OCI-LY7 (cell line): ENCODE results near the gene GIT2. TPM values are rescaled to one million over a fixed set of nuclear protein-coding genes. Genes with fewer than 3 reads are reported as not detected.

Experiments
- BruUV-seq: library from RNA; stranded (reverse); fragments of 400-500 nt; replicated peaks from 2 replicates; lab custom pipeline; 2021; lab: Mats Ljungman, UMichigan
- CTCF ChIA-PET: fragments of 300-600 bp; sonication (Branson Sonifier 250); formaldehyde crosslinking; loops from one replicate; lab custom pipeline; 2022; ENCODE audit warnings: antibody characterized with exemption; ENCODE audit not compliant: unreplicated experiment; lab: Charles Lee
- POLR2A ChIA-PET: fragments of 300-600 bp; sonication (Branson Sonifier 250); formaldehyde crosslinking; loops from one replicate; lab custom pipeline; 2022; ENCODE audit warnings: antibody characterized with exemption; lab: Charles Lee
- DNase-seq: peaks from one replicate; pipeline ENCODE4 v3.0.0-alpha.2; 2015; ENCODE audit warnings: low spot score
- H2AFZ ChIP-seq: fragments of 200-600 bp; sonication (generic), shearing (Covaris generic); 2 replicates; pipeline ENCODE4 v1.6.1; 2014; ENCODE audit warnings: mild to moderate bottlenecking, antibody characterized with exemption, low read length, moderate library complexity
- H3K27ac ChIP-seq: fragments of 200-600 bp; sonication (generic); 2 replicates; pipeline ENCODE4 v1.5.1; 2014; ENCODE audit warnings: mixed run types, low read depth, mild to moderate bottlenecking, moderate library complexity, low read length, inconsistent platforms; ENCODE audit not compliant: poor library complexity, severe bottlenecking
- H3K36me3 ChIP-seq: fragments of 200-600 bp; sonication (generic); 2 replicates; pipeline ENCODE4 v1.6.1; 2014; ENCODE audit warnings: mild to moderate bottlenecking, antibody characterized with exemption, low read length, moderate library complexity, mixed read lengths; ENCODE audit not compliant: insufficient read depth
- H3K4me1 ChIP-seq: fragments of 200-600 bp; sonication (generic); 2 replicates; pipeline ENCODE4 v1.5.1; 2014; ENCODE audit warnings: mild to moderate bottlenecking, low read length; ENCODE audit not compliant: insufficient read depth, poor library complexity, severe bottlenecking
- H3K4me2 ChIP-seq: fragments of 200-600 bp; sonication (generic); 2 replicates; pipeline ENCODE4 v1.6.1; 2014; ENCODE audit warnings: mild to moderate bottlenecking, low read length
- H3K4me3 ChIP-seq: fragments of 200-600 bp; sonication (generic); 2 replicates; pipeline ENCODE4 v1.5.1; 2014; ENCODE audit warnings: mild to moderate bottlenecking, low read depth, low read length; ENCODE audit not compliant: poor library complexity, severe bottlenecking
- H3K79me2 ChIP-seq: fragments of 200-600 bp; sonication (generic); 2 replicates; pipeline ENCODE4 v1.6.1; 2016; ENCODE audit warnings: low read depth, mild to moderate bottlenecking, low read length, moderate library complexity, mixed read lengths; ENCODE audit not compliant: insufficient read depth
- H3K9me2 ChIP-seq: fragments of 200-600 bp; sonication (generic); 2 replicates; pipeline ENCODE4 v1.6.1; 2016; ENCODE audit warnings: mild to moderate bottlenecking, low read length, mixed read lengths; ENCODE audit not compliant: insufficient read depth
- H3K9me3 ChIP-seq: fragments of 200-600 bp; sonication (generic); 2 replicates; pipeline ENCODE4 v1.6.1; 2014; ENCODE audit warnings: mild to moderate bottlenecking, mixed run types, low read length, mixed read lengths
- H4K20me1 ChIP-seq: fragments of 200-600 bp; sonication (generic); 2 replicates; pipeline ENCODE4 v1.6.1; 2014; ENCODE audit warnings: mild to moderate bottlenecking, antibody characterized with exemption, low read length, moderate library complexity, mixed read lengths; ENCODE audit not compliant: insufficient read depth
- EZH2phosphoT487 ChIP-seq: fragments of 200-600 bp; sonication (generic); IDR thresholded peaks from 2 replicates; pipeline ENCODE4 v1.6.1; 2018; ENCODE audit warnings: low read depth, borderline replicate concordance, mild to moderate bottlenecking, mixed run types, antibody characterized with exemption, low read length, moderate library complexity, mixed read lengths
- intact Hi-C: fragments of 100-400 bp; cut with micrococcal nuclease; formaldehyde crosslinking; loops from one replicate; pipeline ENCODE4 v1.10.0; 2022; ENCODE audit not compliant: unreplicated experiment
- total RNA-seq, 2 experiments: library from RNA; depleted of rRNA in 1 of 2; stranded (reverse); fragments of >200 nt in 1 of 2; shearing (Covaris generic) in 1 of 2; gene quantifications; 2 replicates each; pipeline ENCODE4 v1.2.3, GENCODE V29; 2014 to 2022
- TF ChIP-seq, protein P1 (sequence below): fragments of 200-600 bp; sonication (generic); conservative IDR thresholded peaks from 2 replicates; pipeline ENCODE4 v1.5.1; 2014; ENCODE audit warnings: mild to moderate bottlenecking, antibody characterized with exemption, low read length, moderate library complexity, mixed read lengths

Gene GIT2
- total RNA-seq, 2 experiments from 2014 or later: 57.1 to 123 TPM

DNA sequence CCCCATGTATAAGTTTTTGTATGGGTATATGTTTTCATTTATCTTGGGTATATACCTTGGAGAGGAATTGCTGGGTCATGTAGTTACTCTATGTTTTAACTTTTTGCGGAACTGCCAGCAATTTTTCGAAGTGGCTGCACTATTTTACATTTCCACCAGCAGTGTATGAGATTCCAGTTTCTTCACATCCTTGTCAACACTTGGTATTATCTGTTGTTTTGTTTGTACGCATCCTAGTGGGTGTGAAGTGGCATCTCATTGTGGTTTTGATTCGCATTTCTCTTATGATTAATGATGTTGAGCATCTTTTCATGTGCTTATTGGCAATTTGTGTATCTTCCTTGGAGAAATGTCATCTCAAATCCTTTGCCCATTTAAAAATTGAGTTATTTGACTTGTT is 9.9 kb upstream of the GIT2 start:
- intact Hi-C loops: no loop called here
- Histone ChIP-seq H4K20me1 (no peaks in the 10 kb centered on the region), H3K27ac (peak overlapping the region; percentile 92), H3K9me2 (no peaks in the 10 kb centered on the region), H3K36me3 (peaks cover 65% of the 10 kb centered on the region), H2AFZ (no peak overlapping the region), H3K79me2 (peaks cover 100% of the 10 kb centered on the region), H3K4me3 (peak overlapping the region; percentile 96), H3K4me1 (peaks cover 98% of the 10 kb centered on the region), H3K9me3 (peaks cover 20% of the 10 kb centered on the region; the same call in 1 of the 2 replicates), H3K4me2 (0 out of 2 replicates have a peak overlapping the region, but pooled peaks have one; percentile 91)
- DNase-seq: no peak
- POLR2A ChIA-PET: interaction anchor here (1.9 kb wide), 1 partner anchor 10 kb away, joined by 4 read pairs; the partner anchor contains the start of gene GIT2
- CTCF ChIA-PET: no interaction called here
- TF ChIP-seq, protein P1, sequence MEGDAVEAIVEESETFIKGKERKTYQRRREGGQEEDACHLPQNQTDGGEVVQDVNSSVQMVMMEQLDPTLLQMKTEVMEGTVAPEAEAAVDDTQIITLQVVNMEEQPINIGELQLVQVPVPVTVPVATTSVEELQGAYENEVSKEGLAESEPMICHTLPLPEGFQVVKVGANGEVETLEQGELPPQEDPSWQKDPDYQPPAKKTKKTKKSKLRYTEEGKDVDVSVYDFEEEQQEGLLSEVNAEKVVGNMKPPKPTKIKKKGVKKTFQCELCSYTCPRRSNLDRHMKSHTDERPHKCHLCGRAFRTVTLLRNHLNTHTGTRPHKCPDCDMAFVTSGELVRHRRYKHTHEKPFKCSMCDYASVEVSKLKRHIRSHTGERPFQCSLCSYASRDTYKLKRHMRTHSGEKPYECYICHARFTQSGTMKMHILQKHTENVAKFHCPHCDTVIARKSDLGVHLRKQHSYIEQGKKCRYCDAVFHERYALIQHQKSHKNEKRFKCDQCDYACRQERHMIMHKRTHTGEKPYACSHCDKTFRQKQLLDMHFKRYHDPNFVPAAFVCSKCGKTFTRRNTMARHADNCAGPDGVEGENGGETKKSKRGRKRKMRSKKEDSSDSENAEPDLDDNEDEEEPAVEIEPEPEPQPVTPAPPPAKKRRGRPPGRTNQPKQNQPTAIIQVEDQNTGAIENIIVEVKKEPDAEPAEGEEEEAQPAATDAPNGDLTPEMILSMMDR: no peak
- no peak for TF ChIP-seq EZH2phosphoT487
- BruUV-seq: no TSS peak

DNA sequence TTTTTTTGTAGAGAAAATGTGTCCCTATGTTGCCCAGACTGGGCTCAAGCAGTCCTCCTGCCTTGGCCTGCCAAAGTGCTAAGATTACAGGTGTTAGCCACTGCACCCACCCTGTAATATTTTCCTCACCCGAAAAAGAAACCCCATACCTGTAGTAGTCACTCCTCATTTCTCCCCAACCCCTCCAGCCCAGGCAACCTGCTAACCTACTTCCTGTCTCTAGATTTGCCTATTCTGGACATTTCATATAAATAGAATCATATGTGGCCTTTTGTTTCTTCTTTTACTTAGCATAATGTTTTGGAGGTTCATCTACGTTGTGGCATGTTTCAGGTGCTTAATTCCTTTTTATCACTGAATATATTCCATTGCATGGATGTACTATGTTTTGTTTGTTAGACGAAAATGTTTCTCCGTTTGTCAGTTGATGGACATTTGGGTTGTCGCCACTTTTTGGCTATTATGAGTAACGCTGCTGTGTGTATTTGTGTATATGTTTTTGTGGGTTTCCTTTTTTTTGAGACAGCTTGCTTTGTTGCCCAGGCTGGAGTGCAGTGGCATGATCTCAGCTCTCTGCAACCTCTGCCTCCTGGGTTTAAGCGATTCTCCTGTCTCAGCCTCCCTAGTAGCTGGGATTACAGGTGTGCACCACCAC is 9.3 kb upstream of the GIT2 start:
- Histone ChIP-seq H3K9me2 (no peaks in the 10 kb centered on the region), H3K36me3 (peaks cover 65% of the 10 kb centered on the region), H3K4me3 (peak overlapping the region; percentile 96), H3K4me1 (peaks cover 94% of the 10 kb centered on the region), H3K27ac (peak overlapping the region; percentile 92), H3K9me3 (peaks cover 20% of the 10 kb centered on the region; the same call in 1 of the 2 replicates), H2AFZ (no peak overlapping the region), H3K4me2 (peak overlapping the region; percentile 91), H4K20me1 (no peaks in the 10 kb centered on the region), H3K79me2 (peaks cover 100% of the 10 kb centered on the region)
- peak; percentile 66 for DNase-seq
- ChIA-PET POLR2A (interaction anchor here (0.6 to 1.9 kb wide), 5 partner anchors 8 to 139 kb away, joined by 3 to 14 read pairs (median 8); partner anchors contain the start of gene GIT2), CTCF (no interaction called here)
- TF ChIP-seq, protein P1: no peak
- TF ChIP-seq EZH2phosphoT487: no peak
- intact Hi-C loops: no loop called here
- BruUV-seq: no TSS peak

DNA sequence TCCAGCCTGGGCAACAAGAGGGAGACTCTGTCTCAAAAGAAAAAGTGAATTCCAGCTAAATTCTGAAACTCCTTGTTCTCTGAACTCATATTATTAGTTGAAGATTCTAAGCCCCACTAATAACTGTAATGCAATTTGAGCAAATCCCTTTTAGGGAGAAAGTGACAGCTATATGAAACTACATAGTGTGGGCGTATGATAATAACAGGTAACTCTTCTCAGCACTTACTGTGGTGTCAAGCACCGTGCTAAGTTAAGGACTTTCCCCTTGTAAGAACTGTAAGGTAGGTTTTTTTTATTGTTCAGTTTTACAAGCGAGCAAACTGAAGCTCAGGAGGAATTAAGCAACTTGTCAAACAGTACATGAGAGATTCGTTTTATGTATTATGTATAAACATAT is 8.4 kb upstream of the GIT2 start:
- POLR2A ChIA-PET: interaction anchor here (0.6 to 1.9 kb wide), 8 partner anchors 8 to 140 kb away, joined by 3 to 14 read pairs (median 5); partner anchors contain the start of gene GIT2

More for the DNA sequence above, 8.4 kb upstream of the GIT2 start:
- H3K4me3 ChIP-seq: peak overlapping the region; percentile 96
- peak overlapping the region; percentile 91 for H3K4me2 ChIP-seq
- no peak overlapping the region for H2AFZ ChIP-seq
- TF ChIP-seq, protein P1: no peak
- no peak for TF ChIP-seq EZH2phosphoT487
- intact Hi-C loops: no loop called here
- peak overlapping the region; percentile 92 for H3K27ac ChIP-seq
- DNase-seq: no peak
- peaks cover 100% of the 10 kb centered on the region for H3K79me2 ChIP-seq
- peaks cover 20% of the 10 kb centered on the region; the same call in 1 of the 2 replicates for H3K9me3 ChIP-seq
- CTCF ChIA-PET: no interaction called here
- no peaks in the 10 kb centered on the region for H3K9me2 ChIP-seq
- BruUV-seq: no TSS peak
- H4K20me1 ChIP-seq: no peaks in the 10 kb centered on the region
- H3K36me3 ChIP-seq: peaks cover 65% of the 10 kb centered on the region
- peaks cover 86% of the 10 kb centered on the region for H3K4me1 ChIP-seq
